ENCODE results near the gene RAB12.
"Not testable (repeated sequence)": the region's sequence is repeated elsewhere in the genome, so short reads cannot be mapped to it uniquely, and the experiment has no call there.

Gene RAB12, protein sequence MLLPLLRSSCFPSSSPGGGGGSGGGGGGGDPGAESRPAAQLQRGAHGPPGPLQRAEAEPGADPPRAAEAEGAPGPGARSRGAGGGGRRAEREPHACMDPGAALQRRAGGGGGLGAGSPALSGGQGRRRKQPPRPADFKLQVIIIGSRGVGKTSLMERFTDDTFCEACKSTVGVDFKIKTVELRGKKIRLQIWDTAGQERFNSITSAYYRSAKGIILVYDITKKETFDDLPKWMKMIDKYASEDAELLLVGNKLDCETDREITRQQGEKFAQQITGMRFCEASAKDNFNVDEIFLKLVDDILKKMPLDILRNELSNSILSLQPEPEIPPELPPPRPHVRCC

GRCh38 chr18:8608795-8609658 is at the start of gene RAB12:
Gene RAB12, plus strand, starts transcription at chr18:8609437. Its CDS starts 3 bp downstream, at chr18:8609440.
- in situ Hi-C loops (cut with MboI; ENCODE audit: low sequenced_read_pairs): no loop called here

DNA sequence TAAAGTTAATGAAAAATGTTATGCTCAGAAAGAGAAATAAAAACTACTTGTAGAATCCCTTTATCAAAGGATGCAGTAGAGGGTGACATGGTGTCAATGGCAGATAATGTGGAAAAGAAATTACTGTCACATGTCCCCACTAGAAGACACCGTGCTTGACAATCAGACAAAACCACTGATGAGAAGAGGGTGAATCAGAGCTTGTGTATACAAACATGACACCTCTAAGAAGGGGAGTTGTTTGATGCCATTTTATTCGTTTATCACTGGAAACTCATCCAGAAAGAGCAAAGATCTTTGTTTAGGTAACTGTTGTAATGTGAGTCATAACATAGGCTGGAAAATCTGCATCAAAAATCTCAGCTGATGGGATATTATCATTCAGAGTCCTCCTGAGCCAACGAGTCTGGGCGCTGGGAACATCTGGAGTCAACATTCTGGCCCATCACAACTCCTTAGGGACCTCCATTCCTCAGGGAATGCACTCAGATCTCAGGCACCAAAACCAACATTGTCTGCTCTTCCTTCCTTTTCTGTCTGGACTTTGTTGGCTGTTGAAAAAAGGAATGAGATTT is 49.5 kb upstream of the RAB12 start:
- in situ Hi-C loops (cut with MboI; ENCODE audit: low sequenced_read_pairs): no loop called here

- in situ Hi-C loops (cut with MboI; ENCODE audit: low sequenced_read_pairs): no loop called here
Observed at GRCh38 chr18:8561123-8561910, 47.9 kb upstream of the RAB12 start.

DNA sequence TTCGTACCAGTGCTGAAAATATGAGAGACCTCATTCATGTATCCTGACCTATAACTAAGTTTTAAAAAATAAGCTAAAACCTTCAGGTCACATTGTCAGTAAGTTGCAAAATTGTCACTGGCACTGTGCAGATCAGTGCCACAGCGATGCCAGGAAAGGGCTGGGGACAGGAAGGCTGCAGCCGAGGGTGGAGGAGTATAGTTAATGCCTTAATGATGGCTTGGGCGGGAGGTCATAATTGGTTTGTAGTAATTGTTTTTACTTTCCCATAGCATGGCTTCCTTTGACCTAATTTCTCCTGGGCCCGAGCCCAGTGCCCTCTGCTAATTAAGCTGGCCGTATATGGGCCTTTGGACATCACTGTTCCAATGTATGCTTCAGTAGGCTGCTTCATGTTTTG is 47.2 kb upstream of the RAB12 start:
- in situ Hi-C loops (cut with MboI; ENCODE audit: low sequenced_read_pairs): no loop called here

- in situ Hi-C loops (cut with MboI; ENCODE audit: low sequenced_read_pairs): no loop called here
Observed at GRCh38 chr18:8562919-8563318, 46.3 kb upstream of the RAB12 start.

DNA sequence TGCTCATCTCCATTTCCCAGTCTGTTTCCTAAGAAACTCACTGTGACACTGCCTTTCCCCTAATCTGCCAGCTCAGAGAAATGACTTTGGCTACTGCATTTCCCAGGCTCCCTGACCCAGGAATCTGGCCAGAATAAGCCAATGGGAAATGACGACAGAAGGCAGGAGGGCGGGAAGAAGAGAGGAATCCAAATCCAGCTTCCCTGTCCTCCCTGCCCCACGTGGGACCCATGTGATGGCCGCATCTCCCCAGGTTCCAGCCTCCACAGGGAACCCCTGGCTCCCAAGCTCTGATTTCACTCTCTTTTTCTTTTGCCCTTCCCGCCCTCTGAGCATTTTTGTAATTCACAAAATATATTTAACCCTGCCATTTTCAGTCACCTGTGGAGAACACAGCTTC is 37.8 kb upstream of the RAB12 start:
- in situ Hi-C loops (cut with MboI; ENCODE audit: low sequenced_read_pairs): no loop called here

DNA sequence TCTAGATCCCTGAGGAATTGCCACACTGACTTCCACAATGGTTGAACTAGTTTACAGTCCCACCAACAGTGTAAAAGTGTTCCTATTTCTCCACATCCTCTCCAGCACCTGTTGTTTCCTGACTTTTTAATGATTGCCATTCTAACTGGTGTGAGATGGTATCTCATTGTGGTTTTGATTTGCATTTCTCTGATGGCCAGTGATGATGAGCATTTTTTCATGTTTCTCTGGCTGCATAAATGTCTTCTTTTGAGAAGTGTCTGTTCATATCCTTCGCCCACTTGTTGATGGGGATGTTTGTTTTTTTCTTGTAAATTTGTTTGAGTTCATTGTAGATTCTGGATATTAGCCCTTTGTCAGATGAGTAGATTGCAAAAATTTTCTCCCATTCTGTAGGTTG is 35.5 kb upstream of the RAB12 start:
- in situ Hi-C loops (cut with MboI; ENCODE audit: low sequenced_read_pairs): not testable (repeated sequence)

DNA sequence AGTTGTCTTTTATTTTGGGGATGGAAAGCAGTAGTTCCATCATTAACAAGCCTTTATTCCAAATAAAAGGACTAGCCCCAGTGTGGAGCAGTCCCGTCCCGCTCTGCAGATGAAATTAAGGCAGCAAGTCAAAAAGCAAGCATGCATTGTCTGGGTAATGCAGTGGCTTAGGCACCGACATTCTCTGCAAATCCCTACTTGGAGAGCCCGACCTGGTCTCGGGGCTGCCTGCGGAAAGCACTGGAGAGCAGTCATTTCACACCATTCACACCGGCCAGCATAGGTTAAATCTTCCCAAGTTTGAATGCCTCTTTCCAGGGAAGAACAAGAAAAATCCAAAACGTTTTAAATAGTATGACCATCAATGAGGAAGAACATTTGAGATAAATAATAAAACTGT is 24.4 kb upstream of the RAB12 start:
- in situ Hi-C loops (cut with MboI; ENCODE audit: low sequenced_read_pairs): no loop called here

GRCh38 chr18:8586941-8587340 is 22.3 kb upstream of the RAB12 start:
- in situ Hi-C loops (cut with MboI; ENCODE audit: low sequenced_read_pairs): no loop called here

DNA sequence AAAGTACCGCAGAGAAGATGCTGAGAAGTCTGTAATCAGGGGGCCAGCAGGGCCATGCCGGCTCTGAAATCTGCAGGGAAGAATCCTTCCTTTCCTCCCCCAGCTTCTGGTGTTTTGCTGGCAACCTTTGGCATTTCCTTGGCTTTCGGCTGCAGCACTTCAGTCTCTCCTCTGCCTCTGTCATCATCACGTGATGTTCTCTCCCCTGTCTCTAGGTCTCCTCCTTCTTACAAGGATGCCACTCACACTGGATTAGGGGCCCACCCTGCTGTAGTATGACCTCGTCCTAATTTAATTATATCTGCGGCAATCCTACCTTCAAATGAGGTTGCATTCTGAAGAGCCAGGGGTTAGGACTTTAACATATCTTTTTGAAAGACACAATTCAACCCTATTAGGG is 13.8 kb upstream of the RAB12 start:
- in situ Hi-C loops (cut with MboI; ENCODE audit: low sequenced_read_pairs): no loop called here

DNA sequence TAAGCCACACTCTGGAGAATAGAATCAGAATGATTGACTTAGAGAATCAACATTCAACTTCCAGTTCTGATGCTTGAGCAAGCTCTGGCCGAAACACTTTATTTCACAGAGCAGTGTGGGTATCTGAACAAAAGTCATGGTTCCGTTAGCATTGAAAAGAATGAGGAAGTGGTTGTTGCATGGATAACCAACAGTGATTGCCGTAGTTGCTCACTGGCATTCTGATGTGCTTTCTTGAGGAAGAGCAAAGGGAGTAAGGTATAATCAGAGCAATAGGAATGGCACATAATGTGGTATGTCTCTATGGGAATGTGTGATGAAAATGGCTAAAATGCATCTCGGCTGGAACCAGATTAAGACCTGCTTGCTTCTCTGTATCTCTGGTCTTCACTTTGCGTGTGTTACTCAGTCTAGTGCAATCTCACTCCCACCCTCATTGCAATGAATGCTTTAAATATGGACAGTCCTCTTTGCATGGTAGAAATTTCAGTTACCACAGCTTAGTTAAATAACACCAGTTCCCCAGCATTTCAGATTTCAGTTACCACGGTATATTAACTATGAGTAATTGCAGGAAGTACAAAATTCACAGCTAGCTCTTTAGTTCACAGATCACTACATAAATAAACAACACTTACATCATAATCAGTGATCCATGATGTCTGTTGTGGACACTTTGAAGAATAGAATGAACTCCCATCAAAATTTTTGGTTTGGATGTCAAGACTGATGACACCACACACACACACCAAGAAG is 7.8 kb upstream of the RAB12 start:
- in situ Hi-C loops (cut with MboI; ENCODE audit: low sequenced_read_pairs): no loop called here

DNA sequence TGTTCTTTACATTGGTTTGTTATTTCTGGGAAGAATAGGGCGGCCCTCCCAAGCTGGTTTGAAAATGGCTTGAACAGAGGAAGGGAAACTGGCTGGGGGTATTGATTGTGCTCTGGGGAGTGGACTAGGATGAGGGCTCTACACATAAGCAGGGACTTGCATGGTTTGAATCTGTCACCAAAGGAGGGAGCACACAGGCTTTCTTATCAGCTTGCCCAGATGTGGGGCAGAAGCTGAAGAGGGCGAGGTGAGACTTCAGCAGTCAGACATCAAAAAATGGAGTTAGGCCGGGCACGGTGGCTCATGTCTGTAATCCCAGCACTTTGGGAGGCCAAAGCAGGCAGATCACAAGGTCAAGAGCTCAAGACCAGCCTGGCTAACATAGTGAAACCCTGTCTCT is 7.2 kb upstream of the RAB12 start:
- in situ Hi-C loops (cut with MboI; ENCODE audit: low sequenced_read_pairs): no loop called here

DNA sequence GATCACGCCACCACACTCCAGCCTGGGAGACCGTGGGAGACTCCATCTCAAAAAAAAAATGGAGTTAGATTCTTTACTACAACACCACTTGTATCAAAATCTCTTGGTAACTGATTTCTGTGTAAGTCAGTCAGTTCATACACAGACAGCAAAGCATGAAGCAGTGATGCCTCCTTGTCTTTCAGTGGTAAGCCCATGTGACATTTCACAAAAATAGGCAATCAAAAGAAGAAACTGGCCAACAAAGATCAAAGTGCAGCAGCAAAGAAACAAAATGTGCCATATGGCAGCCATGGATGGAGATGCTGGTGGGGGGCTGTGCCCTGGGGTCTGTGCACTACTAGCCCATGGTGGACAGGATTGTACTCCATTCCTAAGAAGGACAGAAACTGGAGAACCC is 6.7 kb upstream of the RAB12 start:
- in situ Hi-C loops (cut with MboI; ENCODE audit: low sequenced_read_pairs): no loop called here

GRCh38 chr18:8603663-8604520 is 5.3 kb upstream of the RAB12 start:
- in situ Hi-C loops (cut with MboI; ENCODE audit: low sequenced_read_pairs): no loop called here

GRCh38 chr18:8605974-8606373 is 3.3 kb upstream of the RAB12 start:
- in situ Hi-C loops (cut with MboI; ENCODE audit: low sequenced_read_pairs): no loop called here

GRCh38 chr18:8607776-8608742 is 1.2 kb upstream of the RAB12 start:
- in situ Hi-C loops (cut with MboI; ENCODE audit: low sequenced_read_pairs): no loop called here

DNA sequence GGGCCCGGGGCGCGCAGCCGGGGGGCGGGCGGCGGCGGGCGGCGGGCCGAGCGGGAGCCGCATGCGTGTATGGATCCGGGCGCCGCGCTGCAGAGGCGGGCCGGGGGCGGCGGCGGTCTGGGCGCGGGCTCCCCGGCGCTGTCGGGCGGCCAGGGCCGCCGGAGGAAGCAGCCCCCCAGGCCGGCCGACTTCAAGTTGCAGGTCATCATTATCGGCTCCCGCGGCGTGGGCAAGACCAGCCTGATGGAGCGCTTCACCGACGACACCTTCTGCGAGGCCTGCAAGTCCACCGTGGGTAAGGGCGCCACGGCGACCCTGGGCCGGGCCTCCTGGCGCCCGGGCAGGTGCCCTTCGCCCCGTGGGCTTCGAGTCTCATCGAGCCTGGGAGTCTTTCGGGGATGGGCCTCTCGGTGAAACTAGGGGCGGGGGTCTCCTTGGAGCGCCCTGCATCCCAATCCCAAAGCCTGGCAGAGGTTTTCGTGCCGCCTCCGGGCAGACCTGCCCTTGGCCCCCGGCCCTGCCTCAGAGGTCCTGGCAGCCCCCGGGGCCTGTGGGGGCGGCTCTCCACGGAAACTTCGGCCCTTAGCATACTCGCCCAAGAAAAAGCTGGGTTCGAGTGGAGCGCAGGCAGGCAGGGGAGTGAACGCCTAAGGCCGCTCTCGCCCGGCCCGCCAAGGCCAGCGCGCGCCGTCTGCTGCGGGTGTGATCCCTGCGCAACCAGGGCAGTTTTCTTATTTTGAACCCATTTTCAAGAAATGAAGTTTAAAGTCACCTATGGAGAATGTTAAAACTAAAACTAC is 622 bp downstream of the RAB12 start:
- in situ Hi-C loops (cut with MboI; ENCODE audit: low sequenced_read_pairs): no loop called here

DNA sequence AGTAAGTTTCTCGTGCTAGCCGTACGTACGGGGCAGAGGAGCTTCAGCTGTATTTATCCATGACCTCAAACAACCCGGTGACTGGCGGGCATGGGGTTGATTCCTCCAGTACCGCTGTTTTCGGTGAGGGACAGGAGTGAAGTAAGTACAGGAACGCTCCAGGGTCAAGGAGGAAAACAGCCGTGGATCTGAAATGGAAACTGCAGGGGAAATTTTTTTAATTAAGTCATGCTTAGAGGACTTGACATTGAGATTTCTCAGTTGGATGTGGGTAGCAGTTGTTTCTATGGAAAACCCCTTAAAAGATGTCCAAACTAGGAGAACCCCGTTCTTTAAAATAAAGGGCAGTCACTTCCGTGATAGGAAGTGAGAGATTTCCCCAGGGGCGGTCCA is 1.2 kb downstream of the RAB12 start:
- in situ Hi-C loops (cut with MboI; ENCODE audit: low sequenced_read_pairs): no loop called here

Measured in HL-60/S4 treated with retinoic acid at 250 ng/mL for 4 days and 3 days (cell line).